ENCODE data around the gene CRAT.

DNA sequence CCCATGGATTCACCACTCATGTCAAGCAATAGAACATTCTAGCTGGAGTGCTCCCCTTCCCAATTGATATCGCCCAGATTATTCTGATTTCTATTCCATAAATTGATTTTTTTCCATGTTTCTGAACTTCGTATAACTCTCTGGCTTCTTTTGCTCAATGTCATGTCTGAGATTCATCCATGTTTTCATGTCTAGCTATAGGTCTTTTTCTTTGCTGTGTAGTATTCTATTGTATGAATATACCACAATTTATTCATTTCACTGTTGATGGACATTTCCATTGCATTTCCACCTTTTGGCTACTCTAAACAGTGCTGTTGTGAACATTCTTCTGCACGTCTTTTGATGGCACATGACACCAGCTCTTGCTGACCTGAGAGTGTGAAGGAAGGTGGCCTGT is 20.2 kb upstream of the CRAT start:
- TF ChIP-seq, protein P1, sequence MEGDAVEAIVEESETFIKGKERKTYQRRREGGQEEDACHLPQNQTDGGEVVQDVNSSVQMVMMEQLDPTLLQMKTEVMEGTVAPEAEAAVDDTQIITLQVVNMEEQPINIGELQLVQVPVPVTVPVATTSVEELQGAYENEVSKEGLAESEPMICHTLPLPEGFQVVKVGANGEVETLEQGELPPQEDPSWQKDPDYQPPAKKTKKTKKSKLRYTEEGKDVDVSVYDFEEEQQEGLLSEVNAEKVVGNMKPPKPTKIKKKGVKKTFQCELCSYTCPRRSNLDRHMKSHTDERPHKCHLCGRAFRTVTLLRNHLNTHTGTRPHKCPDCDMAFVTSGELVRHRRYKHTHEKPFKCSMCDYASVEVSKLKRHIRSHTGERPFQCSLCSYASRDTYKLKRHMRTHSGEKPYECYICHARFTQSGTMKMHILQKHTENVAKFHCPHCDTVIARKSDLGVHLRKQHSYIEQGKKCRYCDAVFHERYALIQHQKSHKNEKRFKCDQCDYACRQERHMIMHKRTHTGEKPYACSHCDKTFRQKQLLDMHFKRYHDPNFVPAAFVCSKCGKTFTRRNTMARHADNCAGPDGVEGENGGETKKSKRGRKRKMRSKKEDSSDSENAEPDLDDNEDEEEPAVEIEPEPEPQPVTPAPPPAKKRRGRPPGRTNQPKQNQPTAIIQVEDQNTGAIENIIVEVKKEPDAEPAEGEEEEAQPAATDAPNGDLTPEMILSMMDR (IDR thresholded peaks at IDR 0.05; ENCODE audit: insufficient read depth, low read length): no peak
- no peak for TF ChIP-seq SPI1 (IDR thresholded peaks at IDR 0.05; ENCODE audit: borderline replicate concordance, low read depth)
- TF ChIP-seq POLR2AphosphoS5 (IDR thresholded peaks at IDR 0.05; ENCODE audit: low read depth): no peak
- TF ChIP-seq, protein P2, sequence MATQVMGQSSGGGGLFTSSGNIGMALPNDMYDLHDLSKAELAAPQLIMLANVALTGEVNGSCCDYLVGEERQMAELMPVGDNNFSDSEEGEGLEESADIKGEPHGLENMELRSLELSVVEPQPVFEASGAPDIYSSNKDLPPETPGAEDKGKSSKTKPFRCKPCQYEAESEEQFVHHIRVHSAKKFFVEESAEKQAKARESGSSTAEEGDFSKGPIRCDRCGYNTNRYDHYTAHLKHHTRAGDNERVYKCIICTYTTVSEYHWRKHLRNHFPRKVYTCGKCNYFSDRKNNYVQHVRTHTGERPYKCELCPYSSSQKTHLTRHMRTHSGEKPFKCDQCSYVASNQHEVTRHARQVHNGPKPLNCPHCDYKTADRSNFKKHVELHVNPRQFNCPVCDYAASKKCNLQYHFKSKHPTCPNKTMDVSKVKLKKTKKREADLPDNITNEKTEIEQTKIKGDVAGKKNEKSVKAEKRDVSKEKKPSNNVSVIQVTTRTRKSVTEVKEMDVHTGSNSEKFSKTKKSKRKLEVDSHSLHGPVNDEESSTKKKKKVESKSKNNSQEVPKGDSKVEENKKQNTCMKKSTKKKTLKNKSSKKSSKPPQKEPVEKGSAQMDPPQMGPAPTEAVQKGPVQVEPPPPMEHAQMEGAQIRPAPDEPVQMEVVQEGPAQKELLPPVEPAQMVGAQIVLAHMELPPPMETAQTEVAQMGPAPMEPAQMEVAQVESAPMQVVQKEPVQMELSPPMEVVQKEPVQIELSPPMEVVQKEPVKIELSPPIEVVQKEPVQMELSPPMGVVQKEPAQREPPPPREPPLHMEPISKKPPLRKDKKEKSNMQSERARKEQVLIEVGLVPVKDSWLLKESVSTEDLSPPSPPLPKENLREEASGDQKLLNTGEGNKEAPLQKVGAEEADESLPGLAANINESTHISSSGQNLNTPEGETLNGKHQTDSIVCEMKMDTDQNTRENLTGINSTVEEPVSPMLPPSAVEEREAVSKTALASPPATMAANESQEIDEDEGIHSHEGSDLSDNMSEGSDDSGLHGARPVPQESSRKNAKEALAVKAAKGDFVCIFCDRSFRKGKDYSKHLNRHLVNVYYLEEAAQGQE (IDR thresholded peaks at IDR 0.05; ENCODE audit: insufficient replicate concordance, low read depth): no peak
- TF ChIP-seq GABPA (IDR thresholded peaks at IDR 0.05; ENCODE audit: low read depth): no peak
